GM12892 (cell line): ENCODE results near the gene OAF.
"Not testable (repeated sequence)": the region's sequence is repeated elsewhere in the genome, so short reads cannot be mapped to it uniquely, and the experiment has no call there.

Experiments used
- DNase-seq: peaks from one replicate; pipeline ENCODE4 v3.0.0; 2011; ENCODE audit not compliant: insufficient read length
- FAIRE-seq: peaks from 2 replicates; lab custom pipeline; 2011; peaks lifted over from hg19 to GRCh38; lab: Jason Lieb, UNC
- POLR2A ChIP-seq: IDR thresholded peaks from 2 replicates; pipeline ENCODE4 v1.6.1; 2011; ENCODE audit warnings: low read depth, low read length, control low read depth
- POLR2AphosphoS5 ChIP-seq: IDR thresholded peaks from 2 replicates; pipeline ENCODE4 v1.6.1; 2011; ENCODE audit warnings: low read depth, low read length, control low read depth
- TAF1 ChIP-seq: IDR thresholded peaks from 2 replicates; pipeline ENCODE4 v1.6.1; 2011; ENCODE audit warnings: low read depth, mild to moderate bottlenecking, control low read depth, low read length, borderline replicate concordance

The OAF gene

DNA sequence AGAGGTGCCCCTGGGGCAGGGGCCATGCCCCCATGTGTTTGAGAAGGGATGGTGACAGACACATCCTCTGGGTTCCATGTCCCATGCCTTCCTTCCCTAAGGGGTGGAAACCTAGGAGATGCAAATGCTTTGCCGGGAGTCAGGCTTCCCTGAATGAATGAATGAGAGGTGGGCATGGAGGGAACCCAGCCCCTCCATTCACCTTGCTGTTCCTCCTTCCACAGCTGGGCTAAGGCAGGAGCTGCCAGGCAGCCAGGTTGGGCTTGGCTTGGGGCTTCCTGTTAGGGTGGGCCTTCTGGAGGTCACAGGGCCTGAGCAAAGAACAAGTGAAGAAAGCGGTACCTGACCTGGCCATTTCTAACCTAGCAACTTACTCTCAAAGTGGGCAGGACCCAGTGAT is 30.0 kb downstream of the OAF start:
- no peak for FAIRE-seq
- TF ChIP-seq TAF1 (no peak), POLR2AphosphoS5 (no peak), POLR2A (no peak)
- no peak for DNase-seq

DNA sequence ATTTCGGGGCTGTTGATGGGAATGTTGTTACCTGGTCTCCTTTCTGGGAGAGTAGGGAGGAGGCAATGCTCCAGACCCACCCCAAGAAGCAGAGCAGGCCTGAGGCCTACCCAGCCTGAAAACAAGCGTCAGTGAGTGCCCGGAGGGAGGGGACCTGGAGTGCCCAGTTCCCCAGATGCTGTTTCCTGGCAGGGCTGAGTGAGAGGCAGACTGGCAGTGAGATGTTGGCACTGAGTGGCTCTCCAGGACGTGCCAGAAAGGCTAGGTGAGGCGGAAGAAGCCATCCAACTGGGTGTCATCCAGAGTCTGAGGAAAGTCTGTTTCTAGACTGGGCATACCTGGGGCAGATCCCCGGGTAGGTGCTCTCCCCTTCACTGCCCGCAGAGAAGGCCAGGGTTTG is 30.4 kb downstream of the OAF start:
- no peak for FAIRE-seq
- DNase-seq, result no peak
- TF ChIP-seq POLR2A (no peak), TAF1 (no peak), POLR2AphosphoS5 (no peak)

DNA sequence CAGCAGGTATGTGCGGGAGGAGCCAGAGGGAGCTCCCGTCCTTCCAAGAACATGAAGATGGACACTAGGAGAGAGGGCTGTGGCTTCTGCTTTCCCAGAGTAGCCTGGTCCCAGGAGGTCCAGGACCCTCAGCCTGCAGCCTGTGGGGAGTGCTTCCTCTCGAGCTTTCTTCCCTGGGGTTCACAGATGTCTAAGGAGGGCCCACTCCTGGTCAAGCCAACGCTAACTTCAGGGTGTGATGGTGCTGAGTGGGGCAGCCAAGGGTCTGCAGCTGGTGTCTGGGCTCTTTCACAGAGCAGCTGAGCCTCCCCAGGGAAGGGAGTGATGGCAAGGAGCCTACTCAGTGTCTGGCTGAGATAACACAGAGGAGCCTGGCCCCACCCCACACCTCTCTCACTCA is 32.4 kb downstream of the OAF start:
- DNase-seq, result no peak
- no peak for TF ChIP-seq POLR2A
- TF ChIP-seq TAF1, result no peak
- no peak for FAIRE-seq

DNA sequence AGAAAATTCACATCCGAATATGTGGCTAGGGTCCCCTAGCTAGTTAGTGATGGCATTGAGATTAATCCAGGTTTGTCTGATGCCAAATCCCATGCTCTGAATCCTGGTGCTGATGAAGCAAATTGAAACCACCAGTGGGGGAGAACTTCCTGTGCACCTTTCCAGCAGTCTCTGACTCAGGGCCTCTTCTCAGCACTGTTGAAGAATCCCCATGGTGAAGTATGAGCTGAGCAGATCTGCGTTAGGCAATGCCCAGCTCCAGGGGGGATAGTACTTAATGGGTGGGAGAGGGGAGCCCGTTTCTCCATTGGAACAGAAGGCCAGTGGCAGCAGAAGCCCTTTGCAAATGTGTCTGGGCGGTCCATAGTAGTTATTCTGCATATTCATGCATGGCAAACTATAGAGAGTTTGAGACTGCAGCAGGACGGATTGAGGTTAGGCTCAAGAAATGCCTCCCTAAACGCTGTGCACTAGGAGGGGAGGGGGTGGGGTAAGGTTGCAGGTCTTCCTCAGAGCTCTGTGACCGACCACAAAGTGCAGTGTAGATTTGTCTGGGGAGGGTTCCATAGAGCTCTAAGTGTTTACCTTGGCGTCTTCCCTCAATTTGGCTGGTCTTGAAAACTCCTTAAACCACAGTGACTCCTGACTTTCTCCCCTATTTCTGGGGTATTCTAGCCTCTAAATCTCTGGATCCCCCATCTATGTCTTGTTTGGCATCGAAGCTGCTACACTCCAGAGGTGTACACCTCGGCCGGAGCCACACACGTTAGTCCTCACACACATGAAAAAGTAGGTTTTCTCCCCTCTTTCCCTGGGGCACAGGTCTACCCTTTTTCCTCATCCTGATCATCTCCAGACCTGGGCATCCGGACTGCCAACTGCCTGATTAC is 33.9 kb downstream of the OAF start:
- DNase-seq (no peak), FAIRE-seq (peak; percentile 69)
- TF ChIP-seq TAF1 (no peak), POLR2A (no peak), POLR2AphosphoS5 (no peak)

DNA sequence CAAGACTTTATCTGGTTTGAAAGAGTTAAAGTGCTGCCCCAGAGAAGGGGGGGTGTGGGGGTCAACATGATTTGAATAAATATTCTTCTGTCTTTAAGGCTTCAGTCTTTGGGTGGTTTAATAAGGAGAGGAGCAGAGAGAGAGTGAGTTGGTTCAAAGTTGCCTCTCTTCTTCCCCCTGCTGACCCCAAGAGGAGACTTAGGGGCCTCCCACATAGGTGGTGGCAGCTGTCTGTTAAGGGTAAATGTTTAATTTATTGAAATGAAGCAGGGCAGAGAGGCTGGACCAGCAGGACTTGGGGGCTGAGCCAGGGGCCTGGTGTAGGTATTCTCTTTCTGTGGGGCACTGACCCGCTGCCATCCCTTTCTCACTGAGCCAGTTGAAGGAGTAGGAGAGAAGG is 34.6 kb downstream of the OAF start:
- FAIRE-seq, result peak; percentile 46
- TF ChIP-seq POLR2A, result no peak
- no peak for TF ChIP-seq TAF1
- no peak for TF ChIP-seq POLR2AphosphoS5

DNA sequence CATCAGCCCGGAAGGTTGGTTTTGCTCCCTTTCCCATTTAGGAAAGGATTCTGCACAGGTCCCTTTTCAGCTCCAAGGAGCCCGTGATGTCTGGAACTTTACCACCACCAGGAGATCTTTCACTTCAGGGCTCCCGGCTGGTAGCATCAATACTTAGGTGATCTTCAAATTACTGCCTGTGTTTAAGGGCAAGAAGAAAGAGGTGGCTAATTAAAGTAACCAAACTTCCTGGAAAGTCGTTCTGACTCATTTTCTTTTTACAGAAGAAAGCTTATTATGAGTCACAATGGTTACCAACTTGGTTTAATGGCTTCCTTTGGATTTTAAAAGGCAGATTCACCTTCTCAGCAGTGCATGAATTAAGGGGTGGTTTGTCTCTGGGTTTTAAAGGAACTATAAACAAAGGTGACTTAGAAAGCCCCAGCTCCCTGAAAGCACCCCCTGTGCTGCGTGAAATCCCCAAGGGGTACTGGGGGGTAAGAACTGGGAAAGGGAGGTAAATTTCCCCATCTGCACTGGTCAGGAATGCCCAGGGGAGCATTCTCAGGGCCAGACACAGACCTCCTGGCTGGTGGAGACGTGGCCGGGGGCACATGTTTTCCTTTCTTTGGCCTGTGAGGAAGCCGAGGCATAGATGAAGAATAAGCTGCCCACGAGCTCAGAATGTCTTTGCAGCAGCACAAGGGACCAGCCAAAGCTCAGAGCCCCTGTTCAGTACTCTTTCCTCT is 37.9 kb downstream of the OAF start:
- DNase-seq, result no peak

More for the DNA sequence above, 34.6 kb downstream of the OAF start:
- no peak for DNase-seq

DNA sequence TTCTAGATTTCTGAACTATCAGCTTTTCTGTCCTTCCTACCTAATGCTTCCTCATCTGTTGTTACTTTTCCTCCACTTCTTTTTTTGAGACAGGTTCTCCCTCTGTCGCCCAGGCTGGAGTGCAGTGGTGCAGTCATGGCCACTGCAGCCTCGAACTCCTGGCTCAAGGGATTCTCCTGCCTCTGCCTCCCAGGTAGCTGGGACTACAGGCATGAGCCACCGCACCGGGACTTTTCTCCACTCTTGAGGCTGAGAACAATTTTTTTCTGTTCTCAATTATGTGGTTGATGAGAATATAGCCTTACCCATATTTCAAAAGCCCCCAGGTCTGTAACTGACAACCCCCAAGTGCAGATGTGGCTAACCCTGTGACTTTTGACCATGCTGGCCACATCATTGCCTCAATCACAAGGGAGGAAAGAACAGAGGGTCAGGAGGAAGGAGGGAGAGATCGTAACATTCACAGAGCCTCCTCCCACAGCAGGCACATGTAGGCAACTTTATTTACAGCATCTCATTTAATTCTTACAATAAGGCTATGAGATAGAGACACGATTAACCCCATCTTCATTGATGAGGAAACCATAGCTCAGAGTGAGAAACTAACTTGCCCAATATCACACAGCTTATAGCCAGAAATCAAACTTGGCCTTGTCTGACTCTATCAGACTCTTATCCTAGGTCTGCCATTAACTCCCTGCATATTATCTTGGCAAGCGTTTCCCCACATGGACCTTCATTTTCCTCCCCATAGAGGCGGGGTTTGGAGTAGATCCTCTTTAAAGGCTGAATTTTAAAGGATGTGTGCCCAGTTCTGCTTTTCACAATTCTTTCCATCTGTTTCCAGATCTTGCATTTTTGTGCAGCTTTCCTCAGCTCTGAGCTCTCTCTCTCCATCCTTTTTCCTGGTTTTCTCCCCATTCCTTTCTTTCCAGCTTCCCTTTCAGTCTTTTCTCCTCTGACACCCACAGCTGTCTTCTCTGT is 38.7 kb downstream of the OAF start:
- FAIRE-seq (peak; percentile 40), DNase-seq (no peak)
- TF ChIP-seq POLR2A (no peak), TAF1 (no peak), POLR2AphosphoS5 (no peak)

More for the DNA sequence above, 37.9 kb downstream of the OAF start:
- TF ChIP-seq POLR2AphosphoS5 (no peak), POLR2A (no peak), TAF1 (no peak)
- peak; percentile 93 for FAIRE-seq

DNA sequence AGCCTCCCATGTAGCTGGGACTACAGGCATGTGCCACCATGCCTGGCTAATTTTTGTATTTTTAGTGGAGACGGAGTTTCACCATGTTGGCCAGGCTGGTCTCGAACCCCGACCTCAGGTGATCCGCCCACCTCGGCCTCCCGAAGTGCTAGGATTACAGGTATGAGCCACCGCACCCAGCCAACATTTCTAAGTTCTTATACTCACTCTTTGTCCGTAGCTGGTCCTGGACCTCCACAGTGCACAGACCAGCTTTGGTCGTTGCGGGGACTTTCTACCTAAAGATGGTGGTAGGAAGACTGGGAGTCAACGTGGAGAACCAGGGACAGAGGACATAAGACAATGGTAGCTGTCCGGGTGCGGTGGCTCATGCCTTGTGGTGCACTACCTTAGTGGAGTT is 42.5 kb downstream of the OAF start:
- not testable (repeated sequence) for DNase-seq, FAIRE-seq

DNA sequence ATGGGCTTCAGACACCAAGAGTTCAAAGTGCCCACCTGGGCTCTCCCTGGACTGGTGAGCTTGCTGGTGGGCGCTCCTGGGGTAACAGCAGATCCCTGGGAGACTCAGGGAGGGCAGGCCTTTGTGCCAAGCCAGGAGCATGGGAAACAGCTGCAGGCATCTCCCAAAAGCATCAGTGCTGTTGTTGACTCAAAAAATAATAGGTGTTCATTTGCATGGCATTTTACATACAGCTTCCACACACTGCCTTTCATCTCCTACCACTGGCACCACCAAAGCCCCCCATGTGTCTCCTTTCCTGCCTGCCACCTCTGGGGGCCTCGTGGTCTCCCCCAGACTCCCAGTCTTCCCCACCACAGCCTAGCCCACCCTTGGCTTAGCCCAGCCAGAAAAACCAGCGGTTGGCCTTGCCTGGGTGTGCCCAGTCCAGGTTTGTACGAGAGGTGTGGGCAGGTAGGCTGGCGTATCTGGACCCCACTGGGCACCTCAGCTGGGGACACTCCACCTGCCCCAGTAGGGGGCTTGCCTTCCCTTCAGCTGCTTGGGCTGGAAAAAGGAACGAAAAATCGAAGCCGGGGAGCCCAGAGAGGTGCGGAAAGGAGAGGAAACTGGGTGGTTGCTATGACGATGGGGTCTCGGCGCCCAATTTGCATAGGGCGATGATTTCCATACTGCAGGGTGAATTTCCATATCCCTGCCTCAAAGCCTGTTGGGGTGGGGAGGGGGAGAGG is 44.1 kb downstream of the OAF start:
- no peak for DNase-seq
- peak; percentile 61 for FAIRE-seq
- no peak for TF ChIP-seq TAF1
- no peak for TF ChIP-seq POLR2AphosphoS5
- no peak for TF ChIP-seq POLR2A

DNA sequence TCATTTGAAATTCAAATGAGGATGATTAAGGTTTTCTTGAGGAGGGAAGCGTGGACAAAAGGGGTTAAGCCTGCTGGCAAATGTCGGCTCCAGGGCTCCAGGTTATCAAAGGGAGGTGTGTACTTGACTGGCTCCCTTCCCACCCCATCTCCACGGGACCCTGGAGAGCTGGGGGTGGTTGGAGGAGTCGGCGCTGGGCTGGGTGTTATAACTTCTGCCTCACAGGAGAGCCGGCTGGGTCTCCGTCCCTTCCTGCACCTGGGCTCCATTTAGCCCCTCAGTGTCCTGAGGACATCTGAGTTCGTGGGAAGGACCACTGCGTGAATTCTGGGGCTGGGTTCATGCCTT is 44.7 kb downstream of the OAF start:
- TF ChIP-seq TAF1 (no peak), POLR2A (no peak), POLR2AphosphoS5 (no peak)
- FAIRE-seq (no peak), DNase-seq (no peak)

DNA sequence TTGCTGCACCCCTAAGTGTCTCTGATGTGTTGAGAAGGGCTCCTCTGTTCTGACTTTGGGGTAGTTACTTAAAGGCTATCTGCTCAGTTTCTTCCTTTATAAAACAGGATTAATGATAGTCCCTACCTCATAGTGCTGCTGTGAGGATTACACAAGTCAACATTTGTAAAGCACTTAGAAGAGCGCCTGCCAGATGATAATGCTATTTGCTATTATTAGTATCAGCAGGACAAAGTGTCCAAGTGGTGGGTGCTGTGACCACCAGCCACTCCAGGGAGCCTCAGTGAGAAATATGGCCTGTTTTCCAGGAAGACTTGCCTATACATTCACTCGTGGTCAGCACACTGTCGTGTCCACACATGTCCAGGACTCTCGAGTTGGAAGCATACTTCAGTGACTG is 45.3 kb downstream of the OAF start:
- no peak for TF ChIP-seq TAF1
- no peak for TF ChIP-seq POLR2A
- TF ChIP-seq POLR2AphosphoS5, result no peak
- FAIRE-seq (no peak), DNase-seq (no peak)
